ENCODE measurements around the gene TCFL5. TPM values are rescaled to one million over a fixed set of nuclear protein-coding genes. Genes with fewer than 3 reads are reported as not detected.

TCFL5 gene
- total RNA-seq, 1 experiment from 2014 or later: 20.4 TPM

DNA sequence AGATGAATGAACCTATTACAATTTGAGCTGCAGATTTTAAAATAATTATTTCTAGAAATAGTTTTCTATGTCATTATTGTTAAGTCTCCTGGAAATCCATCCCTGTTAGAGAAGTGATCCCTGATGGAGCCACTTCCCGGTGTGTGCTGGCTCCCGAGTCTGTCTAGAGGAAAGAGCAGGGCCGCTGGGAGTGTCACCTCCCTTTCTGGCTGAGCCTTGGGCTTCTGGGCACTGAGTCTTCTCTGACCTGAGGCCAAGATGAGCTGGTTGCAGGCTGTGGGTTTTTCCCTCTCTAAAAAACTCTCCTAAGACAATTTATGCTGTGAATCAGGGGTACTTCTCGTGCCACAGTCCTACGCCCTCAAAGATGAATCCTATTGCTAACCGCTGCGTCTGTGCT, 28.8 kb upstream of the TCFL5 start:
- H3K9me3 Mint-ChIP-seq: no peaks in the 10 kb centered on the region
- POLR2A ChIA-PET: no interaction called here

DNA sequence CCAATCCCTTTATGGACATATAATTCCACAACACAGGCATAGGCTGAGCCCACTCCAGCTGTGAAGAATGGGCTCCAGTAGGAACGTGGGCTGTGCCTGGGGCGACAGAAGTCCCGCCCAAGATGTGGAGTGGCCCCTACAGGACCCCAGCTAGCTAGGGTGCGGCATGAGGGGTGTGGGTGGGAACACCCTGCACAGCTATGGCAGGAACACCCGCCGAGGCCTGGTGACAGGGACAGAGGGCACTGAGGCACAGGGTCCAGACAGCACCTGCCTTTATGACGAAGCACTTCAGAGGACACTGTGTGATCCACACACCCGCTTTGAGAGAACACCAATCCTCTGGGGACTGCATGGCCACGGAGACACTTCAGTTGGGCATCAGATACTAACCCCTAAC, 28.2 kb upstream of the TCFL5 start:
- Mint-ChIP-seq H3K4me1 (peaks cover 22% of the 10 kb centered on the region), H3K27ac (no peak overlapping the region), H3K36me3 (peaks cover 82% of the 10 kb centered on the region), H3K27me3 (ENCODE audit: low read depth) (no peaks in the 10 kb centered on the region; the same call in 1 of the 2 replicates), H3K9me3 (no peaks in the 10 kb centered on the region), H3K4me3 (no peak overlapping the region)
- TF ChIP-seq ZNF423 (CRISPR knock-in tag; IDR thresholded peaks at IDR 0.05) (no peak), SMAD4 (CRISPR knock-in tag; IDR thresholded peaks at IDR 0.05) (no peak), RELA (CRISPR knock-in tag; IDR thresholded peaks at IDR 0.05; ENCODE audit: borderline replicate concordance) (no peak), ZNF532 (CRISPR knock-in tag; IDR thresholded peaks at IDR 0.05; ENCODE audit: borderline replicate concordance) (no peak), NR2C2 (CRISPR knock-in tag; IDR thresholded peaks at IDR 0.05) (no peak)
- TF ChIP-seq, protein P1, sequence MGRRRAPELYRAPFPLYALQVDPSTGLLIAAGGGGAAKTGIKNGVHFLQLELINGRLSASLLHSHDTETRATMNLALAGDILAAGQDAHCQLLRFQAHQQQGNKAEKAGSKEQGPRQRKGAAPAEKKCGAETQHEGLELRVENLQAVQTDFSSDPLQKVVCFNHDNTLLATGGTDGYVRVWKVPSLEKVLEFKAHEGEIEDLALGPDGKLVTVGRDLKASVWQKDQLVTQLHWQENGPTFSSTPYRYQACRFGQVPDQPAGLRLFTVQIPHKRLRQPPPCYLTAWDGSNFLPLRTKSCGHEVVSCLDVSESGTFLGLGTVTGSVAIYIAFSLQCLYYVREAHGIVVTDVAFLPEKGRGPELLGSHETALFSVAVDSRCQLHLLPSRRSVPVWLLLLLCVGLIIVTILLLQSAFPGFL (CRISPR knock-in tag; IDR thresholded peaks at IDR 0.05; ENCODE audit: borderline replicate concordance): no peak
- TF ChIP-seq, protein P2, sequence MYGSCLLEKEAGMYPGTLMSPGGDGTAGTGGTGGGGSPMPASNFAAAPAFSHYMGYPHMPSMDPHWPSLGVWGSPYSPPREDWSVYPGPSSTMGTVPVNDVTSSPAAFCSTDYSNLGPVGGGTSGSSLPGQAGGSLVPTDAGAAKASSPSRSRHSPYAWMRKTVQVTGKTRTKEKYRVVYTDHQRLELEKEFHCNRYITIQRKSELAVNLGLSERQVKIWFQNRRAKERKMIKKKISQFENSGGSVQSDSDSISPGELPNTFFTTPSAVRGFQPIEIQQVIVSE (CRISPR knock-in tag; IDR thresholded peaks at IDR 0.05; ENCODE audit: borderline replicate concordance): no peak
- CTCF ChIA-PET: interaction anchor here (0.5 to 2.9 kb wide), 2 partner anchors 11 to 43 kb away, joined by 3 to 11 read pairs; no protein-coding TSS in a partner anchor
- POLR2A ChIA-PET: no interaction called here
- ATAC-seq (no peak), DNase-seq (ENCODE audit: low spot score) (no peak)

More for the DNA sequence above, 28.8 kb upstream of the TCFL5 start:
- H3K36me3 Mint-ChIP-seq: peaks cover 88% of the 10 kb centered on the region
- no peaks in the 10 kb centered on the region; the same call in 1 of the 2 replicates for H3K27me3 Mint-ChIP-seq (ENCODE audit: low read depth)
- CTCF ChIA-PET: interaction anchor here (2.9 kb wide), 1 partner anchor 10 kb away, joined by 11 read pairs; no protein-coding TSS in a partner anchor
- no peak overlapping the region for H3K4me3 Mint-ChIP-seq
- no peak for ATAC-seq
- no peak overlapping the region for H3K27ac Mint-ChIP-seq
- no peak for TF ChIP-seq ERG (CRISPR knock-in tag; IDR thresholded peaks at IDR 0.05)
- TF ChIP-seq ZNF232 (CRISPR knock-in tag; IDR thresholded peaks at IDR 0.05): no peak
- TF ChIP-seq ATF1 (CRISPR knock-in tag; IDR thresholded peaks at IDR 0.05): no peak
- TF ChIP-seq CBFB (CRISPR knock-in tag; IDR thresholded peaks at IDR 0.05; ENCODE audit: low read depth): no peak
- no peak for TF ChIP-seq FOXK1 (CRISPR knock-in tag; IDR thresholded peaks at IDR 0.05)
- no peak for TF ChIP-seq NR2C2 (CRISPR knock-in tag; IDR thresholded peaks at IDR 0.05)
- TF ChIP-seq, protein P3, sequence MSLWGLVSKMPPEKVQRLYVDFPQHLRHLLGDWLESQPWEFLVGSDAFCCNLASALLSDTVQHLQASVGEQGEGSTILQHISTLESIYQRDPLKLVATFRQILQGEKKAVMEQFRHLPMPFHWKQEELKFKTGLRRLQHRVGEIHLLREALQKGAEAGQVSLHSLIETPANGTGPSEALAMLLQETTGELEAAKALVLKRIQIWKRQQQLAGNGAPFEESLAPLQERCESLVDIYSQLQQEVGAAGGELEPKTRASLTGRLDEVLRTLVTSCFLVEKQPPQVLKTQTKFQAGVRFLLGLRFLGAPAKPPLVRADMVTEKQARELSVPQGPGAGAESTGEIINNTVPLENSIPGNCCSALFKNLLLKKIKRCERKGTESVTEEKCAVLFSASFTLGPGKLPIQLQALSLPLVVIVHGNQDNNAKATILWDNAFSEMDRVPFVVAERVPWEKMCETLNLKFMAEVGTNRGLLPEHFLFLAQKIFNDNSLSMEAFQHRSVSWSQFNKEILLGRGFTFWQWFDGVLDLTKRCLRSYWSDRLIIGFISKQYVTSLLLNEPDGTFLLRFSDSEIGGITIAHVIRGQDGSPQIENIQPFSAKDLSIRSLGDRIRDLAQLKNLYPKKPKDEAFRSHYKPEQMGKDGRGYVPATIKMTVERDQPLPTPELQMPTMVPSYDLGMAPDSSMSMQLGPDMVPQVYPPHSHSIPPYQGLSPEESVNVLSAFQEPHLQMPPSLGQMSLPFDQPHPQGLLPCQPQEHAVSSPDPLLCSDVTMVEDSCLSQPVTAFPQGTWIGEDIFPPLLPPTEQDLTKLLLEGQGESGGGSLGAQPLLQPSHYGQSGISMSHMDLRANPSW (CRISPR knock-in tag; conservative IDR thresholded peaks at IDR 0.05; ENCODE audit: low read depth): no peak
- no peak for DNase-seq (ENCODE audit: low spot score)
- H3K4me1 Mint-ChIP-seq: peaks cover 16% of the 10 kb centered on the region

Measured in WTC11 (cell line).